ENCODE data around the gene TMEM151B. TPM values are rescaled to one million over a fixed set of nuclear protein-coding genes. Genes with fewer than 3 reads are reported as not detected.

TMEM151B gene
- total and polyA plus RNA-seq, 9 of the 15 experiments (the other 6 are each of a cell fraction or from before 2014, with no cell fraction given): not detected

DNA sequence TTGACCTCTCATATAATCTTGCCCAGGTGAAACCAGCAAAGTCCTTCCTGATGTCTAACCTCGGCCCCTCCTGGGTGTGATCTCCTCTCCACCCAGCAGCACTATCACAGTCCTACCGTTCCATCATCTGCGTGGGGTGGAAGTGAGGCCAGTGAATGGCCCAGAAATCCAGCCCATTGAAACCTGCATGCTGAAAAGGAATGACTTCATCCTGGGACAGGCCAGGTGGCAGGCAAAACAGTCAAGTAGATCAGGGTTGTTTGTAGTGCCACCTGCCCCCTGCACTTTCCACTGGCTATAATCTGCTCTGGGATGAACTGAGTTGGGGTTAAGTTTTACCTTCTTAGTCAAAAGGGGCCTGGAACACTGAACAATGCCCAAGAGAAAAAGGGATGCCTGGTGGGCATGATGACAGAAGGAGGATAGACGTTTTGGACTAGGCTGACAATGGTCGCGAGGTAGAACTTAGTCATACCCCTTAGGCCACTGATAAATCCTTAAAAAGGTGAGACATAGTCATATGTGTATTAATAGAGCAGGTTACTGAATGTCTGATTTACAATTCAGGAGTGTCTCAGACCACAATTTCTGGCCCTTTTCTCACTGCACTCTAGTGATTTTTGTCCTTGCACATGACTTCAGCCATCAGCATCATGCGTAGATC lies 31.4 kb upstream of the TMEM151B start (continued):
- TF ChIP-seq, protein P1, sequence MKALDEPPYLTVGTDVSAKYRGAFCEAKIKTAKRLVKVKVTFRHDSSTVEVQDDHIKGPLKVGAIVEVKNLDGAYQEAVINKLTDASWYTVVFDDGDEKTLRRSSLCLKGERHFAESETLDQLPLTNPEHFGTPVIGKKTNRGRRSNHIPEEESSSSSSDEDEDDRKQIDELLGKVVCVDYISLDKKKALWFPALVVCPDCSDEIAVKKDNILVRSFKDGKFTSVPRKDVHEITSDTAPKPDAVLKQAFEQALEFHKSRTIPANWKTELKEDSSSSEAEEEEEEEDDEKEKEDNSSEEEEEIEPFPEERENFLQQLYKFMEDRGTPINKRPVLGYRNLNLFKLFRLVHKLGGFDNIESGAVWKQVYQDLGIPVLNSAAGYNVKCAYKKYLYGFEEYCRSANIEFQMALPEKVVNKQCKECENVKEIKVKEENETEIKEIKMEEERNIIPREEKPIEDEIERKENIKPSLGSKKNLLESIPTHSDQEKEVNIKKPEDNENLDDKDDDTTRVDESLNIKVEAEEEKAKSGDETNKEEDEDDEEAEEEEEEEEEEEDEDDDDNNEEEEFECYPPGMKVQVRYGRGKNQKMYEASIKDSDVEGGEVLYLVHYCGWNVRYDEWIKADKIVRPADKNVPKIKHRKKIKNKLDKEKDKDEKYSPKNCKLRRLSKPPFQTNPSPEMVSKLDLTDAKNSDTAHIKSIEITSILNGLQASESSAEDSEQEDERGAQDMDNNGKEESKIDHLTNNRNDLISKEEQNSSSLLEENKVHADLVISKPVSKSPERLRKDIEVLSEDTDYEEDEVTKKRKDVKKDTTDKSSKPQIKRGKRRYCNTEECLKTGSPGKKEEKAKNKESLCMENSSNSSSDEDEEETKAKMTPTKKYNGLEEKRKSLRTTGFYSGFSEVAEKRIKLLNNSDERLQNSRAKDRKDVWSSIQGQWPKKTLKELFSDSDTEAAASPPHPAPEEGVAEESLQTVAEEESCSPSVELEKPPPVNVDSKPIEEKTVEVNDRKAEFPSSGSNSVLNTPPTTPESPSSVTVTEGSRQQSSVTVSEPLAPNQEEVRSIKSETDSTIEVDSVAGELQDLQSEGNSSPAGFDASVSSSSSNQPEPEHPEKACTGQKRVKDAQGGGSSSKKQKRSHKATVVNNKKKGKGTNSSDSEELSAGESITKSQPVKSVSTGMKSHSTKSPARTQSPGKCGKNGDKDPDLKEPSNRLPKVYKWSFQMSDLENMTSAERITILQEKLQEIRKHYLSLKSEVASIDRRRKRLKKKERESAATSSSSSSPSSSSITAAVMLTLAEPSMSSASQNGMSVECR (CRISPR knock-in tag; IDR thresholded peaks at IDR 0.05): no peak
- TF ChIP-seq POLR2A (conservative IDR thresholded peaks at IDR 0.05) (peak; percentile 35; the same call in 1 of the 2 replicates), ZNF24 (IDR thresholded peaks at IDR 0.05) (no peak), TSC22D4 (tag; IDR thresholded peaks at IDR 0.05) (no peak)

DNA sequence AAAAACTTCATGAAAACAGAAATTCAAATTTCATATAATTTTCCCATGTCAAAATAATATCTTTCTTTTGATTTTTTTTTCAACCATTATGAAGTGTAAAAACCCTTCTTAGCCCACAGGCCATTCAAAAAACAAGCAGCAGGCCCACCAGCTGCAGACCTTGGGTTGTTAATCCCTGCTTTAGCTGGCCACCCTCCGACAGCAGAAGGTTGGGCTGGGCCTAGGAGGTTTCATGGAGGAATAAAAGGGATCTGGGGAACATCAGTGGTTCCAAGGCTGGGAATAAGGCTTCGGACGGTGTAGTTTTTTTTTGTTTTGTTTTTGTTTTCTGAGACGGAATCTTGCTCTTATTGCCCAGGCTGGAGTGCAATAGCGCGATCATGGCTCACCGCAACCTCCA lies 26.9 kb upstream of the TMEM151B start:
- in situ Hi-C loops (cut with MboI): no loop called here
- POLR2A ChIA-PET: interaction anchor here (0.6 to 7.4 kb wide), 5 partner anchors 13 to 473 kb away, joined by 3 to 144 read pairs (median 8); partner anchors contain the start of gene SLC35B2
- BruUV-seq (replicated peaks): no TSS peak
- TF ChIP-seq FOXJ2 (tag; IDR thresholded peaks at IDR 0.05): no peak
- TF ChIP-seq, protein P2, sequence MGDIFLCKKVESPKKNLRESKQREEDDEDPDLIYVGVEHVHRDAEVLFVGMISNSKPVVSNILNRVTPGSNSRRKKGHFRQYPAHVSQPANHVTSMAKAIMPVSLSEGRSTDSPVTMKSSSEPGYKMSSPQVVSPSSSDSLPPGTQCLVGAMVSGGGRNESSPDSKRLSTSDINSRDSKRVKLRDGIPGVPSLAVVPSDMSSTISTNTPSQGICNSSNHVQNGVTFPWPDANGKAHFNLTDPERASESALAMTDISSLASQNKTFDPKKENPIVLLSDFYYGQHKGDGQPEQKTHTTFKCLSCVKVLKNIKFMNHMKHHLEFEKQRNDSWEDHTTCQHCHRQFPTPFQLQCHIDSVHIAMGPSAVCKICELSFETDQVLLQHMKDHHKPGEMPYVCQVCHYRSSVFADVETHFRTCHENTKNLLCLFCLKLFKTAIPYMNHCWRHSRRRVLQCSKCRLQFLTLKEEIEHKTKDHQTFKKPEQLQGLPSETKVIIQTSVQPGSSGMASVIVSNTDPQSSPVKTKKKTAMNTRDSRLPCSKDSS (IDR thresholded peaks at IDR 0.05; ENCODE audit: low read depth, partially characterized antibody): no peak
- TF ChIP-seq RUNX1 (IDR thresholded peaks at IDR 0.05; ENCODE audit: low read depth): no peak
- no peak for TF ChIP-seq TOE1 (IDR thresholded peaks at IDR 0.05; ENCODE audit: borderline replicate concordance)
- TF ChIP-seq TOE1 (CRISPR knock-in tag; IDR thresholded peaks at IDR 0.05; ENCODE audit: borderline replicate concordance, low read depth): no peak
- no peak for TF ChIP-seq POLR3A (IDR thresholded peaks at IDR 0.05; ENCODE audit: borderline replicate concordance, extremely low read depth, insufficient read depth, insufficient read length)
- no peak for TF ChIP-seq ZNF384 (IDR thresholded peaks at IDR 0.05; ENCODE audit: low read depth, low read length)
- TF ChIP-seq, protein P3, sequence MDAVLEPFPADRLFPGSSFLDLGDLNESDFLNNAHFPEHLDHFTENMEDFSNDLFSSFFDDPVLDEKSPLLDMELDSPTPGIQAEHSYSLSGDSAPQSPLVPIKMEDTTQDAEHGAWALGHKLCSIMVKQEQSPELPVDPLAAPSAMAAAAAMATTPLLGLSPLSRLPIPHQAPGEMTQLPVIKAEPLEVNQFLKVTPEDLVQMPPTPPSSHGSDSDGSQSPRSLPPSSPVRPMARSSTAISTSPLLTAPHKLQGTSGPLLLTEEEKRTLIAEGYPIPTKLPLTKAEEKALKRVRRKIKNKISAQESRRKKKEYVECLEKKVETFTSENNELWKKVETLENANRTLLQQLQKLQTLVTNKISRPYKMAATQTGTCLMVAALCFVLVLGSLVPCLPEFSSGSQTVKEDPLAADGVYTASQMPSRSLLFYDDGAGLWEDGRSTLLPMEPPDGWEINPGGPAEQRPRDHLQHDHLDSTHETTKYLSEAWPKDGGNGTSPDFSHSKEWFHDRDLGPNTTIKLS (IDR thresholded peaks at IDR 0.05; ENCODE audit: borderline replicate concordance, low read depth): no peak

More for the DNA sequence above, 26.9 kb upstream of the TMEM151B start:
- intact Hi-C loops (cut with micrococcal nuclease): no loop called here
- 89% methylated on average over 7 of the region's 7 CpGs for WGBS (ENCODE audit: insufficient coverage, low coverage, missing lambda C conversion rate)
- no peaks in the 10 kb centered on the region for H3K27me3 ChIP-seq (ENCODE audit: control insufficient read depth in 2 of 2, insufficient read depth in 2 of 2, low read length in 2 of 2)
- peaks cover 9 to 17% of the 10 kb centered on the region in 2 experiments; a peak in 4 of 5 replicates for H3K4me1 ChIP-seq (replicated peaks in 1 of 2; ENCODE audit: control insufficient read depth in 2 of 2, insufficient read depth in 2 of 2, low read length in 2 of 2)
- peaks cover 14% of the 10 kb centered on the region for H4K20me1 ChIP-seq (replicated peaks; ENCODE audit: control insufficient read depth, insufficient read depth, low read length)
- H2AFZ ChIP-seq (ENCODE audit: low read depth, low read length): no peak overlapping the region
- H3K27ac ChIP-seq (ENCODE audit: extremely low read depth, low read depth, low read length): no peak overlapping the region
- no peak overlapping the region for H3K4me2 ChIP-seq (ENCODE audit: insufficient read depth, low read length)
- CTCF ChIA-PET (ENCODE audit: low intra/inter-chr PET ratio): no interaction called here
- H3K9me3 ChIP-seq (replicated peaks; ENCODE audit: control insufficient read depth, insufficient read depth, low read depth, low read length): no peaks in the 10 kb centered on the region
- peaks cover 14% of the 10 kb centered on the region for H3K36me3 ChIP-seq (ENCODE audit: control insufficient read depth, insufficient read depth, low read length)
- no peaks in the 10 kb centered on the region for H3K9me1 ChIP-seq (ENCODE audit: control insufficient read depth, insufficient read depth, low read length)
- H3K4me3 ChIP-seq: no peak overlapping the region
- peaks cover 19% of the 10 kb centered on the region for H3K79me2 ChIP-seq (ENCODE audit: control insufficient read depth, insufficient read depth, low read length)
- H3K9ac ChIP-seq (ENCODE audit: insufficient read depth in 1 of 2, low read depth in 2 of 2, low read length in 2 of 2): no peak overlapping the region
- no peak for DNase-seq (ENCODE audit: extremely low read depth in 1 of 4, low spot score in 3 of 4)
- ATAC-seq: no peak
- no peak for FAIRE-seq

Data from K562 (cell line).